Measurements from ENCODE around the gene TRMT11. TPM values are rescaled to one million over a fixed set of nuclear protein-coding genes. Genes with fewer than 3 reads are reported as not detected.

Gene TRMT11
- total and polyA plus RNA-seq, 2 of the 8 experiments (the other 6 are each of a cell fraction or from before 2014, with no cell fraction given) = 19.7 to 32.4 TPM

DNA sequence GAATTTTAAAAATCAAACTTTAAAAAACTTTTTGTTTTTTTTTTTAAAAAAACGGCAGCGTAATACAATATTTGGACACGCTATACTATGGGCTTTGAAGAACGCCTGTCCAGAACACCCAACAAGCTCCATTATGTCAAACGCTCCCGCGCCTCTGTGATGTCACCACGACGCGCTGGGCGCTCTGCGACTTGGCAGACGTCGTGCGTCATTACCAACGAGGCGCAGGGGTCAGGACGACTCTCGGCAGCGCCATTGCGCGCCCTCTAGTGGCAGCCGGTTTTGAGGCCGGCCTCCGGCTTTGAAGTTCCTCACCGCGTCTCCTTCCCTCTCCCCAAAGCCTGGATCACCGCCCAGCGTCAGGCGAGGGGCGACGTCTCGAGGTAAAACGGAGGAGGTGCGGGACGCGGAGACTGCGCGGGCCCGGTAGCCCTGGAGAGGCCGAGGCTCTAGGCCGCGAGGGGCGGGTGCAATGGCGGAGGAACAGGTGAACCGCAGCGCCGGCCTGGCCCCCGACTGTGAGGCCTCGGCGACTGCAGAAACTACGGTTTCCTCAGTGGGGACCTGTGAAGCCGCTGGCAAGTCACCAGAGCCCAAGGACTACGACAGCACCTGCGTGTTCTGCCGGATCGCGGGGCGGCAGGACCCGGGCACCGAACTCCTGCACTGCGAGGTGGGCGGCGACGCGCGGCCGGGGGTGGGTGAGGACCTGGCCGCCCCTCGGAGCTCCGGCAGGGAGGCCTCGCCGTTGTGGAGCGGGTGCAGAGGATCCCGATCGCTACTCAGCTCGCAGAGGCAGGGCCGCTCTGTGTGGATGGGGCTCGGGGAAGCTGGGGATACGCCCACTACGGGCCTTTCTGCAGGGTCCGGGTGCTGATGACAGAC, 29.6 kb upstream of the TRMT11 start, which contains the start of gene HINT3 (continued):
- TF ChIP-seq EZH2 (IDR thresholded peaks at IDR 0.05; ENCODE audit: low read depth, low read length, severe bottlenecking) (no peak), BCL11A (IDR thresholded peaks at IDR 0.05; ENCODE audit: low read depth in 2 of 2, low read length in 2 of 2) (no peak), CEBPB (IDR thresholded peaks at IDR 0.05; ENCODE audit: low read depth, low read length) (no peak), NANOG (IDR thresholded peaks at IDR 0.05; ENCODE audit: insufficient read depth, low read depth, low read length, poor library complexity, severe bottlenecking) (no peak), FOSL1 (IDR thresholded peaks at IDR 0.05; ENCODE audit: insufficient read depth, low read depth, low read length) (no peak), KDM1A (IDR thresholded peaks at IDR 0.05; ENCODE audit: borderline replicate concordance, low read length) (0 out of 2 replicates have a peak, but pooled peaks have one; percentile 11), CTBP2 (IDR thresholded peaks at IDR 0.05; ENCODE audit: borderline replicate concordance, insufficient read depth, insufficient read length, low read length) (peak; percentile 94), RAD21 (IDR thresholded peaks at IDR 0.05 in 1 of 2, conservative IDR thresholded peaks at IDR 0.05 in 1 of 2; ENCODE audit: low read depth in 2 of 2, low read length in 2 of 2) (peak; percentile 74 to 75), SIRT6 (IDR thresholded peaks at IDR 0.05; ENCODE audit: low read length) (no peak), BACH1 (IDR thresholded peaks at IDR 0.05; ENCODE audit: low read length) (no peak), POLR2AphosphoS5 (IDR thresholded peaks at IDR 0.05; ENCODE audit: low read depth, low read length) (peak; percentile 83), POLR2A (IDR thresholded peaks at IDR 0.05; ENCODE audit: control extremely low read depth in 1 of 2, low read depth in 2 of 2, low read length in 2 of 2) (no peak; a peak in 1 of 3 replicates), SIX5 (IDR thresholded peaks at IDR 0.05; ENCODE audit: low read depth, low read length) (no peak), GABPA (IDR thresholded peaks at IDR 0.05; ENCODE audit: borderline replicate concordance, insufficient read depth, low read length) (no peak), SIN3A (conservative IDR thresholded peaks at IDR 0.05 in 1 of 2, IDR thresholded peaks at IDR 0.05 in 1 of 2; ENCODE audit: low read depth in 1 of 2, low read length in 2 of 2) (peak; percentile 81 to 91; a peak in 3 of 4 replicates), ASH2L (IDR thresholded peaks at IDR 0.05; ENCODE audit: low read length) (peak; percentile 99), RNF2 (IDR thresholded peaks at IDR 0.05; ENCODE audit: borderline replicate concordance, low read depth, low read length, missing control alignments, poor library complexity, severe bottlenecking) (no peak), RFX5 (IDR thresholded peaks at IDR 0.05; ENCODE audit: borderline replicate concordance, low read depth, low read length) (no peak), NRF1 (IDR thresholded peaks at IDR 0.05; ENCODE audit: low read depth, low read length) (no peak), EGR1 (IDR thresholded peaks at IDR 0.05; ENCODE audit: borderline replicate concordance, low read depth, low read length) (no peak)
- TF ChIP-seq, protein P1, sequence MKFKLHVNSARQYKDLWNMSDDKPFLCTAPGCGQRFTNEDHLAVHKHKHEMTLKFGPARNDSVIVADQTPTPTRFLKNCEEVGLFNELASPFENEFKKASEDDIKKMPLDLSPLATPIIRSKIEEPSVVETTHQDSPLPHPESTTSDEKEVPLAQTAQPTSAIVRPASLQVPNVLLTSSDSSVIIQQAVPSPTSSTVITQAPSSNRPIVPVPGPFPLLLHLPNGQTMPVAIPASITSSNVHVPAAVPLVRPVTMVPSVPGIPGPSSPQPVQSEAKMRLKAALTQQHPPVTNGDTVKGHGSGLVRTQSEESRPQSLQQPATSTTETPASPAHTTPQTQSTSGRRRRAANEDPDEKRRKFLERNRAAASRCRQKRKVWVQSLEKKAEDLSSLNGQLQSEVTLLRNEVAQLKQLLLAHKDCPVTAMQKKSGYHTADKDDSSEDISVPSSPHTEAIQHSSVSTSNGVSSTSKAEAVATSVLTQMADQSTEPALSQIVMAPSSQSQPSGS (IDR thresholded peaks at IDR 0.05; ENCODE audit: low read length) = peak; percentile 94
